GM19023 (cell line): ENCODE results near the gene ATOX1.
"Not testable (repeated sequence)": the region's sequence is repeated elsewhere in the genome, so short reads cannot be mapped to it uniquely, and the experiment has no call there.

Experiments
- ATAC-seq: cut with Tn5 transposase; IDR thresholded peaks from one replicate; pipeline ENCODE4 v1.9.1; 2021; ENCODE audit warnings: mild to moderate bottlenecking, moderate library complexity; ENCODE audit not compliant: unreplicated experiment

ATOX1 gene

DNA sequence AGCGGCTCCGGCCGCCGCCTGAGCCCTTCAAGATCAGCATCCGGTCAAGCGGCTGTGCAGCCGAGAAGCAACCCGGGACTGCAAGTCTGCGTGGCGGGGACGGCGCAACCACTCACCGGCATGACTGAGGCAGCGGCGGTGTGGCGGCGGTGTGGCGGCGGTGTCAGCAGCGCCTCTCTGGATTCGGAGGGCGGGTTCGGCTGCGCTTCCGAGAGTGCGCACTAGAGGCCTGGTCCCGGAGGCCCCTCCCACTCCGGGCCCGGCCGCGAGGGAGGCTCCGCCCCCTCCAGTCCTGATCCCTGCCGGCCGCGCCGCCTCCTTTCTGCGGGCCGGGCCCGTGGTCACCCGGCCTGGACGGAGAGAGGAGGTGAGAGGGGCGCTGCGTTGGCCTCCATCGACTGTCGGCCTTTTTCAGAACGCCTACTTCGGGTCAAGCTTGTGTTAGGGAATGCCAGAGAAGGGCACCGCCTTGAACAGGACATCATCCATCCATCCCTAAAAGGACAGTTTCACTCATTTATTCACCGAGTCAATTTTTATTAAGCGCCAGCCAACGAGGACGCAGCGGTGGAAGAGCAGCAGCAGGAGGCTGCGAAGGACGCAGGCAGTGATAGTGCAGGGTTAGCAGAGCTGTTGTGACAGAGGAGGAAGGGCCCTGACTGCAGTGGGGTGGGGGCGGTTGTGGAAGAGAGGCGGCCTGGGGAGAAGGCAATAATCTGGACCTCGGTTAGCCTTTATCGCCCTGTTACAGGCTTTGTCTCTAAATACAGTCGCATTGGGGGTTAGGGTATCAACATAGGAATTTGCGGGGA is at the start of gene ATOX1:
ATOX1 (minus strand) TSS at position 202 of the 812 bp plus-strand sequence; CDS start at position 122, 80 bp downstream.
- ATAC-seq = peak; percentile 94

- no peak for ATAC-seq
These were observed 47.2 kb upstream of the ATOX1 start for GRCh38 chr5:151805414-151806223.

GRCh38 chr5:151800532-151800931 is 42.1 kb upstream of the ATOX1 start:
- ATAC-seq = no peak

DNA sequence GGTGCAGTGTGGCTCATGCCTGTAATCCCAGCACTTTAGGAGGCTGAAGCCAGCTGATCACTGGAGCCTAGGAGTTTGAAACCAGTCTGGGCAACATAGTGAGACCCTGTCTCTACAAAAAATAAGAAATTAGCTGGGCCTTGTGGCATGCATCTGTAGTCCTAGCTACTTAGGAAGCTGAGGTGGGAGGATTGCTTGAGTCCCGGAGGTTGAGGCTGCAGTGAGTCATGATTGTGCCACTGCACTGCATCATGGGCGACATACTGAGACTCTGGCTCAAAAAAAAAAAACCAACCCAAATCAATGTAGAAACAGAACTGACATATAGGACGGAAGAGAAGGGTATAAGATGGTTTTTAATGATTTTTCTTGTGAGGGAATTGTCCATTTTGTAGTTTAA is 41.0 kb upstream of the ATOX1 start:
- no peak for ATAC-seq

DNA sequence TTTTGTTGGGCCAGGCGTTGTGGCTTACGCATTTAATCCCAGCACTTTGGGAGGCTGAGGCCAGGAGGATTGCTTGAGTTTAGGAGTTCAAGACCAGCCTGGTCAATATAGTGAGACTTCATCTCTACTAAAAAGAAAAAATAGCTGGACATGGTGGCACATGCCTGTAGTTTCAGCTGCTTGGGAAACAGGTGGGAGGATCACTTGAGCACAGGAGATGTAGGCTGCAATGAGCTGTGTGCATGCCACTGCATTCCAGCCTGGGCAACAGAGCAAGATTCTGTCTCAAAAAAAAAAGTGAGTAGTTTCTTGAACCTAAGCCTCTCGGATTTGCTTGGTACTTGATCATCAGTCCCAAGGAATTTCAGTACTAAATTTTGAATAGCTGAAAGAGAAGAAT is 40.2 kb upstream of the ATOX1 start:
- no peak for ATAC-seq

DNA sequence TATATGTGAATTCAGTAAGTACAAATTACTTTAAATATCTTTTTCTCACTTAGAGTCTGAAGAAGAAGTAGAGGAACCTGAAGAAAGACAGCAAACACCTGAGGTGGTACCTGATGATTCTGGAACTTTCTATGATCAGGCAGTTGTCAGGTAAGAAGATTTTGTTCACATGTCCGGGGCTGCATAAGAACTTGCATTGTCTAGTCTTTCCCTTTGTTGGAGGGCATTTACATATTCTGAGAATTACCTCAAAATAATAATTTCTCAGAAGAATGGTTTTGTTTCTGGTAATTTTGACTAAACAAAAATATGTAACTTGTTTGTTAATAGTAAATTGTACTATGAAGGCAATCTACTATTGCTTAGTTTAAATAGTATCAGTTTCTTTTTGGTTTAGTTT is 37.0 kb upstream of the ATOX1 start:
- no peak for ATAC-seq

- no peak for ATAC-seq
These were observed 34.9 kb upstream of the ATOX1 start for GRCh38 chr5:151793358-151793757.

GRCh38 chr5:151787817-151788216 is 29.4 kb upstream of the ATOX1 start:
- no peak for ATAC-seq

- ATAC-seq = no peak
These were observed 28.0 kb upstream of the ATOX1 start for GRCh38 chr5:151786468-151786867.

GRCh38 chr5:151784141-151784540 is 25.7 kb upstream of the ATOX1 start:
- no peak for ATAC-seq

DNA sequence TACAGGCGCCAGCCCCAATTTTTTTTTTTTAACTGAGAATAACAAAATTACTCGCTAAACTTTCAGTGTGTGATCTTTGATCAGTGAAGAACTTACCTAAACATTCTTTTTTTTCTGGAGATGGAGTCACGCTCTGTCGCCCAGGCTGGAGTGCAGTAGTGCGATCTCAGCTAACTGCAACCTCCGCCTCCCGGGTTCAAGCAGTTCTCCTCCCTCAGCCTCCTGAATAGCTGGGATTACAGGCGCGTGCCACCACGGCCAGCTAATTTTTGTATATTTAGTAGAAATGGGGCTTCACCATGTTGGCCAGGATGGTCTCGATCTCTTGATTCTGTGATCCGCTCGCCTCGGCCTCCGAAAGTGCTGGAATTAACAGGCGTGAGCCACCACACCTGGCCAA is 25.2 kb upstream of the ATOX1 start:
- not testable (repeated sequence) for ATAC-seq

GRCh38 chr5:151781201-151781600 is 22.8 kb upstream of the ATOX1 start:
- no peak for ATAC-seq

GRCh38 chr5:151780348-151780747 is 21.9 kb upstream of the ATOX1 start:
- no peak for ATAC-seq

DNA sequence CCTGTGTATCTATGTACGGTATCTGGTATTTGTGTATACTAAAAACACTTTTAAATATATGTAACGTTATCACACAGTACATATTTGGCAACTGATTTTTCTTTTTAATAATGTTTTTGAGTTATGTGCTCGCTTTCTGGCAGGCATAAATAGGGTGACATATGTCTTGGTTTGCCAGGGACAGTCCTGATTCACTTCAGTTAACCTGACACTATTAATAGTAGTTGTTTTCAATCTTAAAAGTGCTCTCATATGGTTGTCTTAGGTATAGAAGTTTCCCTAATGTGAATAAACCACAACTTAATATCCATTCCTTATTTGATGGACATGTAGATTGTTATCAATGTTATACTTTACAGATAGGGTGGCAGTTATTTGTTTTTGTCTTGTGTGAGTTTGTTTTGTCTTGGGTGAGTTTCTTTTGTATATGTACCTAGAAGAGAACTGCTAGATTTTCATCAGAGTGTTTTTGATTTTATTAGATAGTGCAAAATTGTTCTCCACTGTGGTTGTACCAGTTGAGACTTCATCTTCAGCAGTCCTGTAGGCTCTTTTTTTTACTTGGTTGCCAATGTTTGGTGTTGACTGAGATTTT is 21.2 kb upstream of the ATOX1 start:
- no peak for ATAC-seq

- ATAC-seq = no peak
These were observed 16.7 kb upstream of the ATOX1 start for GRCh38 chr5:151775025-151775606.

GRCh38 chr5:151773951-151774350 is 15.5 kb upstream of the ATOX1 start:
- no peak for ATAC-seq

GRCh38 chr5:151772846-151773561 is 14.6 kb upstream of the ATOX1 start:
- ATAC-seq = no peak

DNA sequence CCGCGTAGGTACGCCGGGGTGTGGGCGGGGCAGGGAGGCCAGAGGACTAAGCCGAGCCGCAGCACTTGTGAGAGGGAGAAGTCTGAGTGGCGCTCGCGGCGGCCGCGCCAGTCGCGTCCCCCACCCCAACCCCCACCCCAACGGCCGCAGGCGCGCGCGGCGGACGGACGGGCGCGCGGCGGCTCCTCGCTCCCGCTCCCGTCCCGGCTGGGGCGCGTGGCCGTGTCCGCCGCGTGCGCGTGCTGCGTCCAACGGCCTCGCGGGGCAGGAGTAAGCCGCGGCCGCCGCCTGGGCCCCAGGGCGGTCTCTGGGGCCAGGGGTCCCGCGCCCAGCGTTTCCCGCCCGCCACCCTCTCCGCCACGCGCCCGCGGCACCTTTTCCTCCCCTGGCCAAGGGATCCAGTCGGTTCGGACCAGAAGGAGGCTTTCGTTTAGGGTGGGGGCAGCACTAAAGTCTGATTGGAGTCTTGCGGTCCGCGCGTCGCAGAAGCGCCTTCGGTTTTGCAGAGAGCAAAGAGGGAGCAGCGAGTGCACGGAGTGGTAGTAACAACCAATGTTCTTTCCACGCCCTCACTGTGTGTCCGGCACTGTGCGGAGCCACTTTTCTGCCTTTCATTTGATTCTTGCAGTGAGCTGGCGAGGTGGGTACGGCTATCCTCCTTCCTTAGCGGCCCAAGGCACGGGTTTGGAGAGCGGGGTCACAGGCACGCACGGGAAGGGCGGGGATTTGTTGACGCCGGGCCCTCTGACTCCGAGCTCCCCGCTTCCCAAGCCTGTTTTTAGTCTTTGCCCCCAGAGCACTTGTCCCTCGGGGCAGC is 13.8 kb upstream of the ATOX1 start:
- ATAC-seq = no peak

- ATAC-seq = peak; percentile 80
These were observed 13.0 kb upstream of the ATOX1 start, which contains the start of gene G3BP1 for GRCh38 chr5:151771259-151772028. G3BP1 (plus strand) TSS chr5:151771954; CDS start chr5:151786621, 14,667 bp downstream.
